HG03457 (cell line): ENCODE data around the gene DDX10.
"Not testable (repeated sequence)": the region's sequence is repeated elsewhere in the genome, so short reads cannot be mapped to it uniquely, and the experiment has no call there.

Experiments
- ATAC-seq: cut with Tn5 transposase; IDR thresholded peaks from one replicate; pipeline ENCODE4 v1.9.1; 2021; ENCODE audit warnings: moderate number of reproducible peaks; ENCODE audit not compliant: unreplicated experiment

The DDX10 gene

GRCh38 chr11:108813086-108813485 is 148.2 kb downstream of the DDX10 start:
- ATAC-seq: no peak

- no peak for ATAC-seq
Measured at GRCh38 chr11:108817976-108818375, 153.1 kb downstream of the DDX10 start.

- no peak for ATAC-seq
Measured at GRCh38 chr11:108818971-108819370, 154.1 kb downstream of the DDX10 start.

- no peak for ATAC-seq
Measured at GRCh38 chr11:108819957-108820356, 155.1 kb downstream of the DDX10 start.

GRCh38 chr11:108823960-108824359 is 159.1 kb downstream of the DDX10 start:
- ATAC-seq: not testable (repeated sequence)

- no peak for ATAC-seq
Measured at GRCh38 chr11:108824545-108824944, 159.7 kb downstream of the DDX10 start.

- no peak for ATAC-seq
Measured at GRCh38 chr11:108825381-108825780, 160.5 kb downstream of the DDX10 start.

GRCh38 chr11:108826136-108826535 is 161.3 kb downstream of the DDX10 start:
- ATAC-seq: no peak

GRCh38 chr11:108835624-108836023 is 170.8 kb downstream of the DDX10 start:
- no peak for ATAC-seq

GRCh38 chr11:108836541-108836940 is 171.7 kb downstream of the DDX10 start:
- no peak for ATAC-seq

- ATAC-seq: peak; percentile 58
Measured at GRCh38 chr11:108838102-108838791, 173.4 kb downstream of the DDX10 start.

- no peak for ATAC-seq
Measured at GRCh38 chr11:108838792-108839105, 173.9 kb downstream of the DDX10 start.

- no peak for ATAC-seq
Measured at GRCh38 chr11:108846009-108846408, 181.1 kb downstream of the DDX10 start.

GRCh38 chr11:108847298-108847990 is 182.6 kb downstream of the DDX10 start:
- no peak for ATAC-seq

- ATAC-seq: no peak
Measured at GRCh38 chr11:108851781-108852180, 186.9 kb downstream of the DDX10 start.

- no peak for ATAC-seq
Measured at GRCh38 chr11:108852701-108853100, 187.8 kb downstream of the DDX10 start.

- no peak for ATAC-seq
Measured at GRCh38 chr11:108853151-108853550, 188.3 kb downstream of the DDX10 start.

GRCh38 chr11:108853864-108854263 is 189.0 kb downstream of the DDX10 start:
- peak; percentile 50 for ATAC-seq

- ATAC-seq: peak; percentile 90
Measured at GRCh38 chr11:108854346-108854745, 189.5 kb downstream of the DDX10 start.

- no peak for ATAC-seq
Measured at GRCh38 chr11:108857382-108857781, 192.5 kb downstream of the DDX10 start.

GRCh38 chr11:108858622-108859021 is 193.8 kb downstream of the DDX10 start:
- ATAC-seq: no peak

- no peak for ATAC-seq
Measured at GRCh38 chr11:108859510-108859909, 194.6 kb downstream of the DDX10 start.

- no peak for ATAC-seq
Measured at GRCh38 chr11:108863528-108863927, 198.7 kb downstream of the DDX10 start.
